NCI-H1417 treated with DMSO at 0.1 percent for 48 hours (cell line): Measurements from ENCODE around the gene NUP210.
"Not testable (repeated sequence)": the region's sequence is repeated elsewhere in the genome, so short reads cannot be mapped to it uniquely, and the experiment has no call there.

ENCODE experiments used
- DNase-seq: peaks from one replicate; lab custom pipeline; 2025; lab: John Stamatoyannopoulos, UW

NUP210 gene

DNA sequence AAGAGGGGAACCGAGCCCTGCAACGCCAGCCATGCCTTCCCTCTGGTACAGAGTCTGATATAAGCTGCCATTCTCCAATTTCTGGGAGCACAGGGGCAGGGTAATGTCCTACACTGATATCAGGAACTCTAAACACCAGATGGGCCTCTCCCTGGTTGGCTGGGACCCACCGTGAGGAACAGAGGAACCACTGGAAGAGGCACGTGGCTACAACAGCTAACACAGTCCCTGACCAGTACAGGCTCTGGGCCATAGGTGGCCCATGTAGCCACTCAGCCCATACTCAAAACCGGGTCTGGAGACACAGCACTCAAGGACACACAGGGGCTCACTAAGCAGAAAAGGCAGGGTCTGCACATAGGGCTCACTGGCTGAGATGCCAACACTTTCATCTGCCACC is 13.9 kb downstream of the NUP210 start:
- DNase-seq, result no peak

DNA sequence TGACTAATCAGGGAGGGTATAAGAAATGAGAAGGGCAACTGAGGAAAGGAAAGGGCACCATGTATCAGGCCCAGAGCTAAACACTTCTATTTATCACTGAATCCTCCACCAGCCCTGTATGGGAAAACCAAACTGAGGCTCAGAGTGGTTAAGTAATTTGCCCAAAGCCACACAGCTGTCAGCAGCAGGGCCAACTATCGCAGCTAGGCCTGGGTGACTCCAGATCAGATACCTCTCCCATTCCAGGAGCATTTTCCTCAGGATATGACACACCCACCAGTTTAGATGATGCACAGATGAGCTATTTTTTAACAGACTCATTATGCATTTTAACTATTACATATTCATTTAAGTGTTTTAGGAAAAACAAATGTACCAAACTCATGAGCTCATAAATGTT is 14.5 kb downstream of the NUP210 start:
- DNase-seq, result no peak

DNA sequence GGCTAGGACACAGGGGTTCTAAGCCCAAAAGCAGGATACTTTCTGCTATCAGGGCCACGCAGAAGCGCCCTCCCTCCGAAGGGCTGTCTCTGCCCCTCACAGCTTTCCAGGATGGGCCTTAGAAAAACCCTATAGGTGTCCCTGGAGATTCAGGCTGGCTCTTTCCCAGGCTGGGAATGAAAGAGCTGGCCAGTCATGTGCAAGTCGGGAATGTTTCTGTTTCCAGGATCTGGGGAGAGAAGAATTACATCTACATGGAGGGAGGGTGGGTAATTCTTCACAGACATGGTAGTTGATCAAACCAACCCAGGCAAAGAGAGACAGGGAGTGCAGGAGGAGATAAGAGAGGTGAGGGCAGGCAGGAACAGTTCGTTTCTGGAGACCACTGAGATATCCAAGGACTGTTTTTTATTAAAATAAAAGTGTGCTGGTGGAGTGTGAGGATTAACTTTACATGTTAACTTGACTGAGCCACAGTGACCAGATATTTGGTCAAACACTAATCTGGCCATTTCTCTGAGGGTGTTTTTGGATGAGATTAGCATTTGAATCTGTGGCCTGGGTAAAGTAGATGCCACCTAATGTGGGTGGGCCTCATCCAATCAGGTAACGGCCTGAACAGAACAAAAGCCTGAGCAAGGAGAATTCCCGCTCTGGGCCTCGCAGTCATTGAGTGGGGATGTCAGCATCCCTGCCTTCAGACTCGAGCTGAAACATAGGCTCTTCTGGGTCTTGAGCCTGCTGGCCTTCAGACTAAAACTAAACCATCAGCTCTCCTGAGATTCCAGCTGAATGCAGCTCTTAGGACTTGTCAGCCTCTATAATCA is 15.3 kb downstream of the NUP210 start:
- no peak for DNase-seq

DNA sequence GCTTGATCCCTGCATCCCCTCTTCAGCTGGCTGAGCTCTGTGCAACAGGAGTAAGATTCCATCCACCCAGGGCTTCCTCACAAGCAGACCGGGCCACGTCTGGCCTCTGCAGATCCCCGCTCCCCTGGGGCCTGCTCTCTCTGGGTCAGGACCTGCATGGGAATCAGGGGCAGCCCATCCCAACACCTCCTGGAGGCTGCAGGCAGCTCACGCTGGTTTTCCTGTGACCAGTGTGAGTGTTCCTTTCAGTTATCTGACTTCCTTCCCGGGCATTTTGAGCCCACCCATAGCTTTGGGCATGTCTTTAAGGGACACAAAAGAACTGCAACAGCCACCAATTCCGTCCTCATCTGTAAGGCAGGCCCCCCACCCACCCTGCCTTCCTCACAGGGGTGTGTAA is 16.3 kb downstream of the NUP210 start:
- DNase-seq, result no peak

DNA sequence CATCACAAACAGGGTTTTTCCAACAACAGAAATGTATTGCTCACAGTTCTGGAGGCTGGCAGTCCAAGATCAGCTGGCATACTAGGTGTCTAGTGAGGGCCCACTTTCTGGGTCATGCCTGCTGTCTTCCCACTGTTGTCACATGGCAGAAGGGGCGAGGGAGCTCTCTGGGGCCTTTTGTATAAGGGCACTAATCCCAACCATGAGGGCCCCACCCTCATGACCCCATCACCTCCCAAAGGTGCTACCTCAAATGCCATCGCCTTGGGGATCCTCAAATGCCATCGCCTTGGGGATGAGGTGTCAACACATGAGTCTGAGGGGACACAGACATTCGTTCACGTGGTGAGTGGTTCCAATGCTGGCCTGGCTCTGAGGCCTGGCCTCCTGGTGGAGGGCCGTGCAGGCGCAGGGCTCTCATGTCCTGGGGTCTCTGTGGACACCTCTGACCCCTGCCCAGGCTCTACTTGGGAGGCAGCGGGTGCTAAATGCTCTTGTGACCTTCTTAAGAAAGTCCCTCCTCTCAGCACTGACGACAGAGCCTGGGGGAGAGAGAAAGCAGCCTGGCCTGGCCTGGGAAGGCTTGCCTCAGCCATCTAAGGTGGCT is 16.8 kb downstream of the NUP210 start:
- DNase-seq, result no peak

DNA sequence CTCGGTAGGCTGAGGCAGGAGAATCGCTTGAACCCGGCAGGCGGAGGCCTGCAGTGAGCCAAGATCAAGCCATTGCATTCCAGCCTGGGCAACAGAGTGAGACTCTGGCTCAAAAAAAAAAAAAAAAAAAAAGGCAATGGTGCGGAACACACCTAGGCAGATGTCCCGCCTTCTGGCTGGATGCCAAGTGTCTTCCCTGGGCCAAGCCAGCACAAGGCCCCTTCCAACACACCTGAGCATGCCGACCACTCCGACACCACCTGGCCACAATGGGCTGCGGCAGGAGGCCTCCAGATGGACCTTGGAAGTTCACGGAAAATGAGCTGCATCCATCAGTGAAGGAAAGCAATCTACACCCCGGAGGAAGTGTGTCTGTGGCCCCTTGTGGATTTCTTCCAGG is 19.0 kb downstream of the NUP210 start:
- DNase-seq, result no peak

DNA sequence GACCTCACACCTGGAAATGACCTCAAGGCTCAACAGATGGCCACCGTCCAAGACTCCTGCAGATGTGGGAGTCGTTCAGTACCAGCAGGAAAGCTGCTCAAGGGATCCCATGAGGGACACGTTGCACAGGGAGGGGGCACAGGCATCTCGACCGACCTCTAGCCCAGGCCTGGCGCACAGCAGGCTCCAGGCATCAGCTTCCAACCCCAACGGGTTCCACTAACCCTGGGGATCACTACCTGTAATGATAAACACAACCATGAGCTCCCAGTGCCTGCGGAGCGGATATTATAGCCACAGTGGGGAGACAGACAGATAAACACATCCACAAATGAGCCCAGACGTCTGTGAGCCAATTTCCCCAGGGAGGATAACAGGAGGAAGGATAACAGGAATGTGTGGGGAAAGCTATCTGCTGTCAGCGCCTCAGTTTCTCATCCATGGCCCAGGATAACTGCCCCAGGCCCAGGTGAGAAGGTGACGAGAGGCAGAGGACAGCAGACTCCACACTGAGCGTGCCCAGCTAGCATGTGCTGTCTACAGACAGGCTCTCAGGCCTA is 19.9 kb downstream of the NUP210 start:
- no peak for DNase-seq

DNA sequence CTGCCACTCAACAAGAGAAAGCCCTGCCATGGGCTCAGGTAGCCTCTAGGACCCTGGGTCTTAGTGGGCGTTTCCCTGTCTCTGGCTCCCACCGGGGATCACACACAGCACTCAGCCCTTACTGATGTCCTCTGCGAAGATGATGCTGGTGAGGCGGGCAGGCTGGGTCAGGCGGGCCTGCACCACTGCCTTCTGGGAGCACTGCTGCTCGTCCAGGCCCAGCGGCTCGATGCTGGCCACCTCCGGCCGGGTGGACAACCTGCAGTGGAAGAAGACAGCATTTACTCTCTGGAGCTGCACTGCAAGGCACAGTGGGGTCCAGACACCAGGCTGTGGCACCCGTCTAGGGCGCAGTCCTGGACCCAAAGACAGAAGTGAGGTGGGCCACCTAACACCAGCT is 20.5 kb downstream of the NUP210 start:
- DNase-seq, result no peak

DNA sequence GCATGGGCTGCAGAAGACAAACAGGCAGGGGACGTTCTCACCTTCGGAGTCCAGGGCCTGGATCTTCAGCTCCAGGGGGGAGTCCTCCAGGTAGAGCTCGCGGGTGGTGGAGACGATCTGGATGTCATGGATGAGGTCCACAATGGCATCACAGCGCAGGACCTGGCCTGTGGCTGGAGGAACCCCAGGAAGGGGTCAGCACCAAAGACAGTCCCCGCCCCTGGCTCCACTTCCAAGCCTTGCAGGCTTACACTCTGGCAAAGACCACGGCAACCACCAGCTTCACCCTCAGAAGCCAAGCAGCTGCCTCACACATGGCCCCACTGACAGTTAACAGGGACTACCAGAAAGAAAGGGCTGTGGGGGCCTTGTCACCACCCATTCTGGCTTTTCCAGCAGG is 22.8 kb downstream of the NUP210 start:
- DNase-seq, result no peak

DNA sequence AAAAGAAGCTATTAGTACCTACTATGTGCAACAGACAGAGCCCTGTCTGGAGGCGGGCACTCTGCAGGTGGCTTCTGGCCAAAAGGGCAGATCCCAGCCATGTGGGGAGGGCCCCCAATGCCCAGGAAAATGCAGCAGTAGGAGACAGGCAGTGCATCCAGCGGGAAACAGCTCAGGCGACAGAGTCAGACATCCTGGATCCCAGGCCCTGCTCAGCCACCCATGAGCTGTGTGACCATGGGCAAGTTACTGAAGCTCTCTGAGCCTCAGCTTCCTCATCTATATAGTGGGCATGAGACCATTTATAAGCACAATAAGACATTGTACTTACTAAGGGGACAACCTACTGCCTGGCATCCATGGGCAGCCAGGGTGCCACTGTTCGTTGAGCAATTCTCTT is 25.8 kb downstream of the NUP210 start:
- no peak for DNase-seq

DNA sequence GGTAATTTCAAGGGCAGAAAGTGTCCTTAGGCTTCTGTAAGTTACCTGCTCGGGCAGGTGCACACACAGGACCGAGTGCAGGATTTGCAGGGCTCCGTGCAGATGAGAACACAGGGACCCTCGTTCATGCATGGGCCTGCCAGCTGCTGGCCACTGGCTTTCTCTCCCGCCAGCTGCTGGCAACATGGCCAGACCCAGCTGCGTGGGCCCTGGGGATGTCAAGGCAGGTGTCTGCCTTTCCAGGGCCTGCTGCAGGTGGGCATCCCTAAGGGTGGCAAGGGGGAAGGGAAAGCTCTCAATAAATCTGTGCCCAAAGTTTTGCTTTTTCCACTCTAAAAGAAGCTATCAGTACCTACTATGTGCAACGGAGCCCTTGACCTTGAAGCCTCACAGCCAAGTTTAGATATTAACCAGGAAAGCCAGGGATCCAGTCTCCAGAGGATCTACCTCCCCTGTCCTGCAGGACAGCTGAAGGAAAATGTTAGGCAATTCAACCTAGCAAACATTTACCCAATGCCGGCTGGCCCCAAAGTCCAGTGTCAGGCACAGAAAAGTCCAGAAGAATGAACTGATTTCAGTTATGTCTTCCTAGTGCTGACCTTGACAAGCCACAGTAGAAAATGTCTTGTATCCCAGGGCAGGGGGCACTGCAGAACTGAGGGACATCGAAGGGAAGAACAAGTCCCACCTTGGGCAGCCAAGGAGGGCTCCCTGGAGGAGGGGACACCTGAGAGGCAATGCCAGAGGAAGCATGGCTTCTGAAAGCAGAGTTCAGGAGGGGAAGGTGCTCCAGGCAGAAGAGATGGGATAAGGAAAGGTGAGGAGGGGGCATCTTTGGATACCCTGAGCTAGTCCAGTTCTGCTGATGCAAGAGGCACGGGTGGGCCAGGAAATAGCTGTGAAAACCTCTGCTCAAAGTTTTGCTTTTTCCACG is 26.4 kb downstream of the NUP210 start:
- DNase-seq, result no peak

DNA sequence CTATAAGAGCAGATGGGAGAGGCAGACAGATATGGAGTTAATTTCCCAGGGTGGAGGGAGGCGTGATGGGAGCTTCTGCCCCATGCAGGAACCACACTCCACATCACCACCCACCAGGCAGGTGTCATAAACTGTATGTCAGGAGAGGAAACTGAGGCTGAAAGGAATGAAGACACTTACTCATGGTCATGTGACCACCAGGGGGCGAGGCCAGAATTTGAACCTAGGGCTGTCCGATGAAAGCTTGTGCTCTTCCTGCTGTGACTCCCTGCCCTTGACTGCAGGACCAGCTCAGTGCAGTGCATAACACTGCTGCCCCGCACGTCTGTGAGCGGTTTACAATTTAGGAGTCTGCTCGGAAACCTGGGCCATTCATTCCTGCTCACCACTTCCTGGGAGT is 28.8 kb downstream of the NUP210 start:
- DNase-seq, result no peak

DNA sequence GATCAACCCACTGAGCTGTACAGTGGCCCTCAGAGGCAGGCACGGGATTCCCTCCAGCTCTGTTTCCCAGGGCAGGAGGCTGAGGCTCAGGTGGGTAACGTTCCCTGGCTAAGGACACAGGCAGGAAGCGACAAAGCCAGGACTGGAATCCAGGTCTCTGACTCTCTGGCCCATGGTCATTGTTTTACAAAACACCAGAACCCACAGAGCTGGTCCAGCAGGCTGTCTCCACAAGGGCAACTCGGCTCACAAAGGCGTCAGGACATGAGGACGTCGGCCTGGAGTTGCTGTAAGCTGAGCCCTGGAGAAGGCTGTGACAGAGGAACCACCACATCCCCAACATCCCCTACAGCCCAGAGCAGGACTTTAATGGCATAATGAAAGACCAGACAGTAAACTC is 30.7 kb downstream of the NUP210 start:
- DNase-seq, result no peak

DNA sequence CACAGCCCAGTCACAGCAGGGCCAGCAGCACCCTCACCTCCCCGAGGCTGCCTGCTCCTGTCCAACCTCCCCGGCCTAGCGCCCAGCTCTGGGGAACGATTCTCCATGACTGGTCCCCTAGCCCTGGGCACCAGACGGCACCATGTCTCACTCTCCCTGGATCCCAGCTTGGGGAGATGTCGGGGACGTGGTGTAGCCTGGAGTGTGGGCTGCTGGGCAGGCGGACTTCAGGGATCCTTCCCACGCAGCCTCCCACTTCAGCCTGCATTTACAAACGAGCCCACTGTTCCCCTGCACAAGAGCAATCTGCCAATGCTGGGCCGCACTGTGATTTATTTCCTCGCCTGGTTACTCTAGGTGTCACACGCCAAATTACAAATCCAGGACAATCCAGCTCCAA is 31.3 kb downstream of the NUP210 start:
- DNase-seq, result no peak

DNA sequence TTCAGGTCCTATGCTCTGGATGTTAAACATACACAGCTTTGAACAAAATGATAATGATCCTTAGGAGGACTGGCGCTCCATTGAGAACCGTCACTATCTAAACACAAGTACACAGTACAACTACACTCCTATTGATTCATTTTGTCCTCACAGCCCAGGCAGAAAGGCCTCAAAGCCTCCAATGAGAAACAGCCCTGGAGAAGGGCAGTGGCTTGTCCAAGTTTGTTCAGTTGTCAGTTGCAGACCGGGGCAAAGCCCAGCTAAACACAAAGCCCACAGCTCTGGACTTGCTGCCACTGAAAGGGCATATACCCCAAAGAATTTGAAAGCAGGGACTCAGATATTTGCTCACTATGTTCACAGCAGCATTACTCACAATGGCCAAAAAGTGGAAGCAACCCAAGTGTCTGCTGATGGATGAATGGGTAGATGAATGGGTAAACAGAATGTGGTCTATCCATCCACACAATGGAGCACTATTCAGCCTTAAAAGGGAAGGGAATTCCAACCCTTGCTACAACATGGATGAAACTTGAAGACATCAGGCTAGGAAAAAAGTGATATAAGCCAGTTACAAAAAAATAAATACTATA is 34.7 kb downstream of the NUP210 start:
- DNase-seq, result no peak

DNA sequence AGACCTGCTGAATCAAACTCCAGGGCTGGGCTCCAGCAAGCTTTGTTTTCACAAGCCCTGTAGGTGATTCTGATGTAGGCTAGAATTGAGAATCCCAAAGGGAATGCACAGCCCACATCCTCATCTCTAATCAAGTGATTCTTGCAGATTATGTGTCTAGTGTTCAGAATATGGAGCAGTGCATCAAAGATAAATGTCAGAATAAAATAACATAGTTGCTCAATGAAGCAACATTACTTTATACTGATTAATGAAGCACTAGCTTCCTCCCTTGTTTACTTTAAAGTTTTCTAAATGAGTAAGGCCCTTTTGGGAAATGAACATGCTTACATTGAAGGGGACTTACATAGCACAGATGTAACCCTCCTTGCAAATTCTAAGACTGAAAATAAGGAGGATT is 39.2 kb downstream of the NUP210 start:
- DNase-seq, result no peak

DNA sequence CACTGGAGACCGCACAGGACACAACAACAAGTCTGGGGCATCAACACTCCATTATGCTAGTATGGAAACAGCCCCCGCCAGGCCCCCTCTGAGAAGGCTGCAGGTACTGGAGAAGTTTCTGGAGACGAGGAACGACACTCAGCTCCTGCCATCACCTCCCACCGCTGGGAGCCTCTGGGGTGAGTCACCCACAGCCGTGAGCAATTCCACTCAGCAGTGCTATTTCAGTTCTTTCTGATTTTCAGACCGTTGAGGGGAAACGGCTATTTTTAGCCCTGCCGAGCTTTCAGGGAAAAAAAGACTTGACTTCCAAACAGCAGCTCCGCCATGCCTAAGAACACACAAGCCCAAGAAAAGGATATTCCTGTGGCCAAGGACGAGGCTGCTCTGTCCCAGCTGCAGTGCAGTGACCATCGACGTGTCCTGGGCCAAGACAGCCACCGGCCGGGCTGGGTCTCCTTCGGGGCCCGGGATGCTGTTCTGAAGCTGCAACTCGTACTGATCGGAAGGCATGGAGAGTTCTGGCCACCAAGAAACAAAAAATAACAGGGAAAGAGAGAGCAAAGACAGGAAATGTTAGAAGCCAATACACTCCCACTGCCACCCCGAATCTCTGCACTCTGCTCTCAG is 40.8 kb downstream of the NUP210 start:
- no peak for DNase-seq

DNA sequence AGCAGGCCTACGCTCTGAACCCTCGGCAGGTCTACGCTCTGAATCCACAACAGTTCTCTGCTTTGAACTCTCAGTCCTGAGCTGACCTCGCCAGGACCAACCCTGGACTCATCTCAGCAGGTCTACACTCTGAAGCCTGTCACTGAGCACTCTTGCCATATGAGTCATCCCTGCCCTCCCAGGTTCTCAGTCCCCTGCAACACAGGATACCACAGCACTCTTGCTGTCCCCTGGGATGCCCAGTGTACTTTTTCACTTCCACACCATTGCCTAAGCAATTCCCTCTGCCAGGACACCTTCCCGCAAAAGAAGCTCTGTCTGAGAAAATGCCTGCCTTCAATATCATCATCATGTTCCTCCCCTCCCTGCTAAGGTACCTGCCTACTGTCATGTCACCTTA is 42.0 kb downstream of the NUP210 start:
- DNase-seq, result no peak

DNA sequence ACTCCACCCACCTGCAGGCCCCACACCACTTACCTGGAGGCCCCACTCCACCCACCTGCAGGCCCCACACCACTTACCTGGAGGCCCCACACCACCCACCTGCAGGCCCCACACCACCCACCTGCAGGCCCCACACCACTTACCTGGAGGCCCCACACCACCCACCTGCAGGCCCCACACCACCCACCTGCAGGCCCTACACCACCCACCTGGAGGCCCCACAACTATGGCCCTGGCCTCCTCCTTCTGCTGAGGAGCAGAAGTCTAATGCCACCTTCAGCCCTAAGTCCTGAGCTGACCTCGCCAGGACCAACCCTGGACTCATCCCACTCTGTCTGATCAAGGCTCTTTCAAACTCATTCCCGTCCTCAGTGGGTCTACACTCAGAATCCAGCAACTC is 42.4 kb downstream of the NUP210 start:
- not testable (repeated sequence) for DNase-seq

DNA sequence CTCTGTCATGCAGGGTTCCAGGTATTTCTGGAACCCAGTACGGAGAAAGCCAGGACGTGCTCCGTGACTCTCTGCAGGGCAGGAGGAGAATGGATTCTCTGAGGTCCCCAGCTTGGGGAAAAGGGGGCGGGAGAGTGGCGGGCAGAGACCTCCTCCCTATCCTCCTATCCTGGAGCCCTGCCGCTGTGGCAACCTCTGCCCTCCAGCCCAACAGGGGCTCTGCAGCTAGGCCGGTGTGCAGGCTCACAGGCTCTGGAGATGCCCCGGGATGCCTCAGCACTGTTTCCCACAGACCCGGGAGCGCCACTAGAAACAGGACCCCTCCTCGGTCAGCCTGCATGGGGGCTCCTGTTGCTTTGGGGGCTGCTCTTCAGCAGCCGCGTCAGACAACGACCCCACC is 43.1 kb downstream of the NUP210 start:
- DNase-seq, result no peak

DNA sequence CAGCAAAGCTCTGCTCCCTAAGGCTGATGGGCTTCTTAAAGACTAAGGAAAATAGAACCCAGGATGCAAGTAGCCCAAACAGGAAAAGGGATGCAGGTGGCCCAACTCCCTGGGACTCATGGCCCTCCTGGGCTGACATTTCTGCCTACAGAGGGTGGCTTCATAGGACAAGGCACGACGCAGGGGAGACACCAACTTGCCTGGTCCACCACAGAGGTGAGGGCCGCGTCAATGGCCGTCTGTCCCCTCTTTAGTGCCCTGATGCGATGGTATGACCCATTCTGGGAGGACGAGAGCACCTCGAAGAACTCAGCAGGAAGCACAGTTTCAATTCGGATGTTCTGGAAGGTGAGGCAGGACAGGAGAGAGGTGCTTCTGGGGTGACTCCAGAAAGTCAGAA is 44.0 kb downstream of the NUP210 start:
- DNase-seq, result no peak

DNA sequence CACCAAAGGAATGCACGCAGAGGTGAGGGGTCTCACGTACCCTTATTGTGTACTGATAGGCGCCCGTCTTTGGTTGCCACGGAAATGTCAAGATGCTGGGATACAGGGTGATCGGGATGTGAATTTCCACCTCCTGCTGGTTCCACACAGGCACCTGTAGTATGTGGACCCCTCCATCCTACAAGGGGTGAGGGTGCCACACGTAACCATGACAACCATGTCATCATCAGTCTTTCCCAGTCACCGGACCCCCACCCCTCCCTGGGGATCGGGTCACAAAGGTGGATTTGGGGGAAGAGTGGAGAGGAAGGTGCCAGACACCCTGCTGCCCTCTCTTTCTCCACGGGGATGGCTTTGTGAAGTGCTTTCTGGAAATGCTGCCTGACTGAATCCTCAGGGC is 44.7 kb downstream of the NUP210 start:
- DNase-seq, result no peak
